DOHH2 (cell line): ENCODE measurements around the gene IER5.

ENCODE experiments used
- H3F3A ChIP-seq: fragments of 200-600 bp; sonication (generic), shearing (Covaris generic); 2 replicates; pipeline ENCODE4 v1.6.0; 2016; ENCODE audit warnings: antibody characterized with exemption, mild to moderate bottlenecking; ENCODE audit not compliant: control insufficient read depth, insufficient read depth
- H3K27ac ChIP-seq: fragments of 200-600 bp; sonication (generic); 2 replicates; pipeline ENCODE4 v1.5.1; 2014; ENCODE audit warnings: low read depth, mild to moderate bottlenecking, low read length, moderate library complexity
- H3K27me3 ChIP-seq: fragments of 200-600 bp; sonication (generic); 2 replicates; pipeline ENCODE4 v1.6.1; 2014; ENCODE audit warnings: mild to moderate bottlenecking, low read length, mixed read lengths; ENCODE audit not compliant: control insufficient read depth
- H3K36me3 ChIP-seq: fragments of 200-600 bp; sonication (generic); 2 replicates; pipeline ENCODE4 v1.6.1; 2014; ENCODE audit warnings: mild to moderate bottlenecking, low read length, moderate library complexity, mixed read lengths; ENCODE audit not compliant: control insufficient read depth
- H3K4me1 ChIP-seq: fragments of 200-600 bp; sonication (generic); 2 replicates; pipeline ENCODE4 v1.6.1; 2014; ENCODE audit warnings: mild to moderate bottlenecking, low read length, mixed read lengths; ENCODE audit not compliant: control insufficient read depth
- H3K4me2 ChIP-seq: fragments of 200-600 bp; sonication (generic); 2 replicates; pipeline ENCODE4 v1.6.0; 2014; ENCODE audit warnings: mild to moderate bottlenecking, low read length, moderate library complexity
- H3K4me3 ChIP-seq: fragments of 200-600 bp; sonication (generic); 2 replicates; pipeline ENCODE4 v1.5.1; 2014; ENCODE audit warnings: mild to moderate bottlenecking, low read length, mixed read lengths
- H3K79me2 ChIP-seq: fragments of 200-600 bp; sonication (generic); 2 replicates; pipeline ENCODE4 v1.6.1; 2014; ENCODE audit warnings: mild to moderate bottlenecking, low read length, mixed read lengths; ENCODE audit not compliant: control insufficient read depth
- H3K9me2 ChIP-seq: fragments of 200-600 bp; sonication (generic); replicated peaks from 2 replicates; pipeline ENCODE4 v1.6.1; 2014; ENCODE audit warnings: mild to moderate bottlenecking, low read length, mixed read lengths; ENCODE audit not compliant: control insufficient read depth
- H3K9me3 ChIP-seq: fragments of 200-600 bp; sonication (generic); 2 replicates; pipeline ENCODE4 v1.6.1; 2014; ENCODE audit warnings: antibody characterized with exemption, low read length, mixed read lengths; ENCODE audit not compliant: control insufficient read depth, insufficient read depth
- H4K20me1 ChIP-seq: fragments of 200-600 bp; sonication (generic); 2 replicates; pipeline ENCODE4 v1.6.0; 2014; ENCODE audit warnings: low read depth, mild to moderate bottlenecking, antibody characterized with exemption, low read length, moderate library complexity; ENCODE audit not compliant: control insufficient read depth, insufficient read depth
- EZH2phosphoT487 ChIP-seq: fragments of 200-600 bp; sonication (generic); IDR thresholded peaks from 2 replicates; pipeline ENCODE4 v1.6.1; 2017; ENCODE audit warnings: borderline replicate concordance, mild to moderate bottlenecking, antibody characterized with exemption, low read length, moderate library complexity, mixed read lengths
- TF ChIP-seq, protein P1 (sequence below): fragments of 200-600 bp; sonication (generic); IDR thresholded peaks from one replicate; pipeline ENCODE4 v1.5.1; 2014; ENCODE audit warnings: antibody characterized with exemption, mild to moderate bottlenecking, low read depth, low read length; ENCODE audit not compliant: poor library complexity, severe bottlenecking

IER5 gene

DNA sequence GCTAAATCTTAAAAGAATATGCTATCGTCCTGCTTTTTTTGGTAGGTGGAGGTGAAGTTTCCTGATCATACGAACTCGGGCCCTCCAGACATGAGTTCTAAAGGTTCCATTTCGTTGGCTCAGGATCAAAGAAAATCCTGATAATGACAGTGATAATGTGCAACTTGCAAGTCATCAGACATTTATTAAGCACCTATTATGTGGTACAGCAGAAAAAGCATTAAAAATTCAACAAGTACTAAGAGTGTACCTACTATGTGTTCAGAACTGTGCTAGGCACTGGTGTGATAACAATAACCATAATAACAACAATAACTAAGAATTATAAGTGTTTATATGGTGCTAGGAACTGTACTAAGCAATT is 3.9 kb upstream of the IER5 start:
- no peaks in the 10 kb centered on the region; the same call in 1 of the 2 replicates for H3K27me3 ChIP-seq
- H4K20me1 ChIP-seq: no peaks in the 10 kb centered on the region
- H3K9me2 ChIP-seq: no peaks in the 10 kb centered on the region
- peaks cover 35% of the 10 kb centered on the region for H3K4me1 ChIP-seq
- no peaks in the 10 kb centered on the region for H3K9me3 ChIP-seq
- no peak for TF ChIP-seq EZH2phosphoT487
- TF ChIP-seq, protein P1, sequence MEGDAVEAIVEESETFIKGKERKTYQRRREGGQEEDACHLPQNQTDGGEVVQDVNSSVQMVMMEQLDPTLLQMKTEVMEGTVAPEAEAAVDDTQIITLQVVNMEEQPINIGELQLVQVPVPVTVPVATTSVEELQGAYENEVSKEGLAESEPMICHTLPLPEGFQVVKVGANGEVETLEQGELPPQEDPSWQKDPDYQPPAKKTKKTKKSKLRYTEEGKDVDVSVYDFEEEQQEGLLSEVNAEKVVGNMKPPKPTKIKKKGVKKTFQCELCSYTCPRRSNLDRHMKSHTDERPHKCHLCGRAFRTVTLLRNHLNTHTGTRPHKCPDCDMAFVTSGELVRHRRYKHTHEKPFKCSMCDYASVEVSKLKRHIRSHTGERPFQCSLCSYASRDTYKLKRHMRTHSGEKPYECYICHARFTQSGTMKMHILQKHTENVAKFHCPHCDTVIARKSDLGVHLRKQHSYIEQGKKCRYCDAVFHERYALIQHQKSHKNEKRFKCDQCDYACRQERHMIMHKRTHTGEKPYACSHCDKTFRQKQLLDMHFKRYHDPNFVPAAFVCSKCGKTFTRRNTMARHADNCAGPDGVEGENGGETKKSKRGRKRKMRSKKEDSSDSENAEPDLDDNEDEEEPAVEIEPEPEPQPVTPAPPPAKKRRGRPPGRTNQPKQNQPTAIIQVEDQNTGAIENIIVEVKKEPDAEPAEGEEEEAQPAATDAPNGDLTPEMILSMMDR: no peak
- H3K27ac ChIP-seq: no peak overlapping the region
- H3K4me3 ChIP-seq: no peak overlapping the region
- peaks cover under 1% of the 10 kb centered on the region; the same call in 1 of the 2 replicates for H3K36me3 ChIP-seq
- H3K4me2 ChIP-seq: peak overlapping the region; percentile 9; the same call in 1 of the 2 replicates
- H3K79me2 ChIP-seq: peaks cover 10% of the 10 kb centered on the region
- peaks cover 12% of the 10 kb centered on the region for H3F3A ChIP-seq

DNA sequence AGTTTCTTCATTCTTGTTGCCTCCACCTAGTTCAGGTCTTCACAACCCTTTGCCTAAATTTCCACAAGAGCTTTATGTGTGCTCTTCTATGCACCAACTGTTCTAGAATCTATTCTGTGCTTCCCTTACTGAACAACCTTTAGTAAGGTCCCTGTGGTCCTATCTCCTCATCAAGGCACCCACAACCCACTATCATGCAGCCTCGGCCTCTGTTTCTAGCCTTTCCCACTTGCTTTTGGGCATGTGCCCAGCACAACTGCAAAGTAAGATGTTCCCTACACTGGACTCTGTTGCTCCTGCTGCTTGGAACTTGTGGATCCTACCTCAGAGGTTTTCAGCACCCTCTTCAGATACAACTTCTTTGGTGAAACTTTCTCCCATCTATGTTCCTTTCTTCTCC is 2.4 kb upstream of the IER5 start:
- Histone ChIP-seq H3K79me2 (peaks cover 25% of the 10 kb centered on the region), H3K9me2 (no peaks in the 10 kb centered on the region), H3K4me2 (no peak overlapping the region), H4K20me1 (peaks cover 7% of the 10 kb centered on the region), H3K4me1 (peaks cover 32% of the 10 kb centered on the region), H3K9me3 (no peaks in the 10 kb centered on the region), H3K27me3 (no peaks in the 10 kb centered on the region; the same call in 1 of the 2 replicates), H3K27ac (no peak overlapping the region), H3K4me3 (no peak overlapping the region), H3K36me3 (peaks cover 14% of the 10 kb centered on the region; the same call in 1 of the 2 replicates), H3F3A (peaks cover 12% of the 10 kb centered on the region)
- TF ChIP-seq EZH2phosphoT487: no peak
- TF ChIP-seq, protein P1: no peak

DNA sequence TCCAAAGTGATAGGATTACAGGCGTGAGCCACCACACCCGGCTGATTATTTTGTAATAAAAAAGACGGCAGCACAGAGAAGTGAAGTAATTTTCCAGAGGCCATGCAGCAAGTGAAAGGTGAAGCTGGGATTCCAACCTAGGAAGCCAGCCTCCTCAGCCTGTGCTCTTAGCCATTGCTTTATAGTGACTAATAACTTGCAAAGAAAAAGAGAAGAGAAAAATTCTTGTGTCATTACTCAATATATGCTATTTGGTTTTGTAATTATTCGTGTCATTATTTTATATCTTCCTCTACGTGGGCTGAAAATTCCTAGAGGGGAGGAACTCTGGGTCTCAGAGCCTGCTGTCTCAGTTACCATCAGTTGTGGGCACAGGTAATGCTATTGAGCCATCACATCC is 1.6 kb upstream of the IER5 start:
- peak overlapping the region; percentile 98; the same call in 1 of the 2 replicates for H3K4me3 ChIP-seq
- H4K20me1 ChIP-seq: peaks cover 15% of the 10 kb centered on the region
- peaks cover 40% of the 10 kb centered on the region for H3K4me1 ChIP-seq
- H3K36me3 ChIP-seq: peaks cover 22% of the 10 kb centered on the region
- TF ChIP-seq EZH2phosphoT487: no peak
- TF ChIP-seq, protein P1: no peak
- peaks cover 15% of the 10 kb centered on the region for H3F3A ChIP-seq
- no peaks in the 10 kb centered on the region; the same call in 1 of the 2 replicates for H3K27me3 ChIP-seq
- H3K27ac ChIP-seq: no peak overlapping the region
- H3K9me3 ChIP-seq: no peaks in the 10 kb centered on the region
- H3K9me2 ChIP-seq: no peaks in the 10 kb centered on the region
- H3K79me2 ChIP-seq: peaks cover 33% of the 10 kb centered on the region
- peak overlapping the region; percentile 78 for H3K4me2 ChIP-seq
